Left ventricle myocardium inferior (tissue), 1 donor: Measurements from ENCODE around the gene SHISA3. TPM values are rescaled to one million over a fixed set of nuclear protein-coding genes. Genes with fewer than 3 reads are reported as not detected.

Experiments used
- DNase-seq: peaks from one replicate; pipeline ENCODE4 v3.0.0-alpha.2; 2020
- H3K27ac ChIP-seq: fragments of 200-600 bp; replicated peaks from 2 replicates; pipeline ENCODE4 v1.8.0; 2021
- H3K27me3 ChIP-seq: fragments of 200-600 bp; 2 replicates; pipeline ENCODE4 v1.8.0; 2021; ENCODE audit warnings: low read depth
- H3K36me3 ChIP-seq: fragments of 200-600 bp; 2 replicates; pipeline ENCODE4 v1.8.0; 2021
- H3K4me1 ChIP-seq: fragments of 200-600 bp; 2 replicates; pipeline ENCODE4 v1.8.0; 2021
- H3K4me3 ChIP-seq: fragments of 200-600 bp; 2 replicates; pipeline ENCODE4 v1.8.0; 2021; ENCODE audit warnings: mild to moderate bottlenecking, moderate library complexity
- H3K9me3 ChIP-seq: fragments of 200-600 bp; replicated peaks from 2 replicates; pipeline ENCODE4 v1.8.0; 2021
- intact Hi-C: fragments of 100-400 bp; cut with micrococcal nuclease; formaldehyde crosslinking; loops from one replicate; pipeline ENCODE4 v1.11.0; 2022
- total RNA-seq: library from RNA; stranded (reverse); fragmentation: NEBNext Ultra II Directional; extraction: Animal tissue kit (Norgen Biotek cat#: 25700); gene quantifications from one replicate; pipeline ENCODE4 v1.2.1, GENCODE V29; 2021
- TF ChIP-seq, protein P1 (sequence below): fragments of 200-600 bp; IDR thresholded peaks from 2 replicates; pipeline ENCODE4 v1.8.0; 2021; ENCODE audit warnings: antibody characterized with exemption, mild to moderate bottlenecking, borderline replicate concordance
- donor health status: DM: no; HTN: yes; CAD: no; lungs with severe emphysema.

Gene SHISA3
- total RNA-seq, 1 donor from 2014 or later = 8.1 TPM

DNA sequence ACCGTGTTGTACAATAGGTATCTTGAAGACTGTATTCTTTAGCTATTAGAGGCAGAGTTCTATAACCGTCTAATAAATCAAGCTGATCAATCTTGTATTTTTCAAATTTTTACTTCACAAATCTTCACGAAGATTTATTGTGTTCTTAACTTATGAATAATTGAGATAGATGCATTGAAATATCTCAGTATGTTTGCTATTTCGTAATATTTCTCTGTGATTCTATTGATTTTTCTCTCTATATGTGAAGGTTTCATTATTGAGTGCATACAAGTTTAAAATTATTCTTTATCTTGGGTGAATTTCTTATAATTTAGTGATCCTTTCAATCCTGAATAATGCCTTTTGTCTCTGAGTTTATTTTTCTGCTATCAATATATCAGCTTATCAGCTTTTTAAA lies 19.8 kb upstream of the SHISA3 start:
- TF ChIP-seq, protein P1, sequence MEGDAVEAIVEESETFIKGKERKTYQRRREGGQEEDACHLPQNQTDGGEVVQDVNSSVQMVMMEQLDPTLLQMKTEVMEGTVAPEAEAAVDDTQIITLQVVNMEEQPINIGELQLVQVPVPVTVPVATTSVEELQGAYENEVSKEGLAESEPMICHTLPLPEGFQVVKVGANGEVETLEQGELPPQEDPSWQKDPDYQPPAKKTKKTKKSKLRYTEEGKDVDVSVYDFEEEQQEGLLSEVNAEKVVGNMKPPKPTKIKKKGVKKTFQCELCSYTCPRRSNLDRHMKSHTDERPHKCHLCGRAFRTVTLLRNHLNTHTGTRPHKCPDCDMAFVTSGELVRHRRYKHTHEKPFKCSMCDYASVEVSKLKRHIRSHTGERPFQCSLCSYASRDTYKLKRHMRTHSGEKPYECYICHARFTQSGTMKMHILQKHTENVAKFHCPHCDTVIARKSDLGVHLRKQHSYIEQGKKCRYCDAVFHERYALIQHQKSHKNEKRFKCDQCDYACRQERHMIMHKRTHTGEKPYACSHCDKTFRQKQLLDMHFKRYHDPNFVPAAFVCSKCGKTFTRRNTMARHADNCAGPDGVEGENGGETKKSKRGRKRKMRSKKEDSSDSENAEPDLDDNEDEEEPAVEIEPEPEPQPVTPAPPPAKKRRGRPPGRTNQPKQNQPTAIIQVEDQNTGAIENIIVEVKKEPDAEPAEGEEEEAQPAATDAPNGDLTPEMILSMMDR = no peak
- no peak for DNase-seq
- no peaks in the 10 kb centered on the region for H3K36me3 ChIP-seq
- intact Hi-C loops = loop anchor here (5.0 kb wide), 1 partner anchor 140 kb away; no protein-coding TSS in a partner anchor
- H3K4me1 ChIP-seq = no peaks in the 10 kb centered on the region
- no peak overlapping the region for H3K27ac ChIP-seq
- no peaks in the 10 kb centered on the region for H3K27me3 ChIP-seq
- no peak overlapping the region for H3K4me3 ChIP-seq
- H3K9me3 ChIP-seq = no peaks in the 10 kb centered on the region

DNA sequence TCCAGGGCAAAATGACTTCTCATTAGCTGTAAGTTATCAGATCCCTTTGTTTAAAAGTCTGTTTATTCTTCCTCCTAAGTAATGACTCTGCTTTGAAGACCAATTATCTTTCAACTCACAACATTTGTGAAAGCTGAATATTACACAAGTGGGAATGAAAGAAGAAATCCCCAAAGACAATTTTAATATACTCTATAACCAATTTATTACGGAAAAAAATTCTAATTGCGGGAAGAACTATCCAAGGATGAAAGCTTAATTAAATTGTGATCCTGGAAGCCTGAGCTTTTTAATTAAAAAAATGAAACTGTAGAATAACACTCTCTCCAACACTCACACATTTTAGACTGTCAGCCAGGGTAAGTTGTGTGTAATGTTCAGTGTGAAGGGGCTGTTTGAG lies 15.6 kb upstream of the SHISA3 start:
- no peak overlapping the region for H3K4me3 ChIP-seq
- H3K4me1 ChIP-seq = no peaks in the 10 kb centered on the region
- no peaks in the 10 kb centered on the region for H3K9me3 ChIP-seq
- DNase-seq = no peak
- no peaks in the 10 kb centered on the region for H3K36me3 ChIP-seq
- H3K27me3 ChIP-seq = no peaks in the 10 kb centered on the region
- intact Hi-C loops = no loop called here
- H3K27ac ChIP-seq = no peak overlapping the region
- TF ChIP-seq, protein P1 = no peak

DNA sequence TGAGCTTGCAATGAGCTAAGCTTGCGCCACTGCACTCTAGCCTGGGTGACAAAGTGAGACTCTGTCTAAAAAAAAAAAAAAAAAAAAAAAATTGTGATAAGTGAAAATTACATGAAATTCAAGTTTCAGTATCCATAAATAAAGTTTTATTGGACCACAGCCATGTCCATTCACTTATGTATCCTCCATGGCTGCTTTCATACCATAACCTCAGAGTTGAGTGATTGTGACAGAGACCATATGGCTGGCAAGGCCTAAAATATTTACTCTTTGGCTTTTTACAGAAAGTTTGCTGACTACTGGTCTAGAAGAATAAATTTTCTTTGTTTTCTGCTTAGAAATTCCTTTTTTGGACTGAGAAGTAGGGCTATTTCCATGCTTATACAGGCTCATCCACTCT lies 11.8 kb upstream of the SHISA3 start:
- H3K4me1 ChIP-seq = no peaks in the 10 kb centered on the region
- H3K36me3 ChIP-seq = no peaks in the 10 kb centered on the region
- no peaks in the 10 kb centered on the region for H3K9me3 ChIP-seq
- H3K4me3 ChIP-seq = no peak overlapping the region
- DNase-seq = no peak
- H3K27ac ChIP-seq = no peak overlapping the region
- intact Hi-C loops = no loop called here
- H3K27me3 ChIP-seq = no peaks in the 10 kb centered on the region
- TF ChIP-seq, protein P1 = no peak

DNA sequence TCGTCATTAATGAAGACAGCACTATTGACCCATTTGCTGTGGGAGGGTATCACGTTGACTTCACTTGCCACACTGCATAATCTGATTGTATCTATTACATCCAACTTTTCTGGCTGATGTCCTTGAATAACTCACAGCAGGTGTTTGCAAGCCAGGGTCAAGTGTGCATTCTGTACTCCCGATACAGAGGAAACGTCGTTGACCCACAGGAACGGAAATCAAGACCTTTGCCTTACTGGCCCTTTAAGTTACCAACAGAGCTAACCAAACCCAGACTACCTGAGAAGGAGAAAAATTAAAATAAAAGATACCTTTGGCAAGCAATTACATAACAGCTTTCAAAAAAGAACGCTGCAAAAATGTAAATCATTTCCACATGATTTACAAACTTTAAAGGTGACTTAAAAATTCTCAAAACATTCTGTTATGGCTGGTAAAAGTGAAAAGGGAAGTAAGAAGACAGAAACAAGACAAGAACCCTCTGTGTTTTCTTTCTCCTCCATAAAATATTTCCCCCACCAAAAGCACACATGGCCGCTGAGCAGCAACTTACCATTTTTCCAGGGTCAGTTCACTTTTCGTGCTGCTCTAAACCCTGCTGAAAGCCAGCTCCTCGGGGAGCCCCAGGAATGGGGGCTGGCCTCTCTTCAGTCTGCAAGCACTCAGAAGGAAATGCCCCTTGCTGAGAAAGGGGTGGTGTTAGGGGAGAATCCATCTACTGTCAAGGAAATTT lies 6.5 kb upstream of the SHISA3 start:
- no peak for DNase-seq
- Histone ChIP-seq H3K4me3 (no peak overlapping the region), H3K9me3 (no peaks in the 10 kb centered on the region), H3K36me3 (no peaks in the 10 kb centered on the region), H3K27me3 (peaks cover 5% of the 10 kb centered on the region), H3K4me1 (peaks cover 9% of the 10 kb centered on the region), H3K27ac (no peak overlapping the region)
- intact Hi-C loops = no loop called here
- TF ChIP-seq, protein P1 = no peak

DNA sequence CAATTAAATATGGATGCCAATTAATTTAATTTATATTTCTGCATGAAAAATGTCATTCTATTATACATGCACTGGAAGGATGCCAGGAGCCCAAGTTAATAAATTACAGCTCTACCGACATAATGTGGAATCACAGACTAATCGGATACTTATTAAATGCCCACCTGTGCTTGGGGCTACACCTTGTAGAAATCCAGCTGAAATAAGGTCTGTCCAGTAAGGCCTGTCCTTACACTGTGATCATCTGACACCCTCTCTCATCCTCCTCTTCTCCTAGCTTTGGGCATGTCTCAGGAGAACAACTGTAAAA lies 6.0 kb upstream of the SHISA3 start:
- TF ChIP-seq, protein P1 = no peak
- Histone ChIP-seq H3K9me3 (no peaks in the 10 kb centered on the region), H3K4me1 (peaks cover 9% of the 10 kb centered on the region), H3K4me3 (no peak overlapping the region), H3K27me3 (peaks cover 10% of the 10 kb centered on the region), H3K36me3 (no peaks in the 10 kb centered on the region), H3K27ac (no peak overlapping the region)
- DNase-seq = no peak
- intact Hi-C loops = no loop called here

DNA sequence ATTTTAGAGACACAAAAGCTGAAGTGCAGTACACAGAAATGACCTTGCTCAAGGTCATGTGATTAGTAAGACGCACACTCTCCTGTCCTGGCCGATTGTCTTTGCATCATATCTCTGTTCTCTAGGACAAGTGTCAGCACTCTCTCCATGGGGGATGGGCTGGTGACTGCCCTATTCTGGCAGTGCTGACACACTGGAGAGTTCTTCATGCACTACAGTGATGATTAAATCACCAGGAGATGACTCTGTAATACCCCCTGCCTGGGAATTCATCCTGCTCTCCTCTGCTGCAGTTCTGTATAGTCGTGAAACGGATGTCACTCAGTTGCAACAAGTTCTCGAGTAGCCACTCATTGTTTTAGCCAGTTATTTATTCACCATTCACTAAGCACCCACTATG lies 5.3 kb upstream of the SHISA3 start:
- TF ChIP-seq, protein P1 = no peak
- Histone ChIP-seq H3K36me3 (no peaks in the 10 kb centered on the region), H3K9me3 (no peaks in the 10 kb centered on the region), H3K4me3 (no peak overlapping the region), H3K27me3 (peaks cover 17% of the 10 kb centered on the region), H3K4me1 (peaks cover 16% of the 10 kb centered on the region), H3K27ac (no peak overlapping the region)
- intact Hi-C loops = no loop called here
- peak; percentile 48 for DNase-seq
